ENCODE measurements around the gene ARHGEF5.
"Not testable (repeated sequence)": the region's sequence is repeated elsewhere in the genome, so short reads cannot be mapped to it uniquely, and the experiment has no call there.

ARHGEF5 gene

GRCh38 chr7:144384555-144385245 lies 29.5 kb downstream of the ARHGEF5 start:
- no peak for FAIRE-seq

GRCh38 chr7:144386741-144387140 lies 31.5 kb downstream of the ARHGEF5 start:
- no peak for FAIRE-seq

GRCh38 chr7:144388950-144389349 lies 33.7 kb downstream of the ARHGEF5 start:
- no peak for FAIRE-seq

- no peak for FAIRE-seq
These were observed 35.3 kb downstream of the ARHGEF5 start for GRCh38 chr7:144390481-144390880.

GRCh38 chr7:144391014-144391413 lies 35.8 kb downstream of the ARHGEF5 start:
- no peak for FAIRE-seq

GRCh38 chr7:144391823-144392255 lies 36.6 kb downstream of the ARHGEF5 start:
- peak; percentile 69 for FAIRE-seq

GRCh38 chr7:144397086-144397485 lies 41.9 kb downstream of the ARHGEF5 start:
- no peak for FAIRE-seq

GRCh38 chr7:144398291-144398690 lies 43.1 kb downstream of the ARHGEF5 start:
- FAIRE-seq: no peak

- no peak for FAIRE-seq
These were observed 43.7 kb downstream of the ARHGEF5 start for GRCh38 chr7:144398911-144399310.

- no peak for FAIRE-seq
These were observed 44.7 kb downstream of the ARHGEF5 start for GRCh38 chr7:144399946-144400345.

- FAIRE-seq: no peak
These were observed 46.3 kb downstream of the ARHGEF5 start for GRCh38 chr7:144401490-144401889.

- FAIRE-seq: no peak
These were observed 47.9 kb downstream of the ARHGEF5 start for GRCh38 chr7:144403102-144403501.

- FAIRE-seq: no peak
These were observed 48.5 kb downstream of the ARHGEF5 start, which contains the start of gene NOBOX for GRCh38 chr7:144403649-144404061. Gene NOBOX (minus strand): TSS chr7:144403693.

- FAIRE-seq: no peak
These were observed 49.7 kb downstream of the ARHGEF5 start for GRCh38 chr7:144404946-144405345.

GRCh38 chr7:144407266-144407931 lies 52.2 kb downstream of the ARHGEF5 start:
- no peak for FAIRE-seq

- no peak for FAIRE-seq
These were observed 52.9 kb downstream of the ARHGEF5 start for GRCh38 chr7:144408121-144408520.

- FAIRE-seq: no peak
These were observed 55.2 kb downstream of the ARHGEF5 start for GRCh38 chr7:144410441-144410840.

- no peak for FAIRE-seq
These were observed 59.6 kb downstream of the ARHGEF5 start for GRCh38 chr7:144414815-144415214.

GRCh38 chr7:144415858-144416257 lies 60.7 kb downstream of the ARHGEF5 start:
- FAIRE-seq: no peak

GRCh38 chr7:144416341-144416740 lies 61.1 kb downstream of the ARHGEF5 start:
- FAIRE-seq: no peak

- FAIRE-seq: not testable (repeated sequence)
These were observed 63.7 kb downstream of the ARHGEF5 start for GRCh38 chr7:144418931-144419330.

- not testable (repeated sequence) for FAIRE-seq
These were observed 72.3 kb downstream of the ARHGEF5 start for GRCh38 chr7:144427539-144427938.

GRCh38 chr7:144428431-144428830 lies 73.2 kb downstream of the ARHGEF5 start:
- no peak for FAIRE-seq

Data from islet of Langerhans (tissue), 1 donor.